Measurements from ENCODE around the gene DCPS. TPM values are rescaled to one million over a fixed set of nuclear protein-coding genes. Genes with fewer than 3 reads are reported as not detected.

The DCPS gene
- total RNA-seq, 1 experiment from 2014 or later, result 25.6 TPM

DNA sequence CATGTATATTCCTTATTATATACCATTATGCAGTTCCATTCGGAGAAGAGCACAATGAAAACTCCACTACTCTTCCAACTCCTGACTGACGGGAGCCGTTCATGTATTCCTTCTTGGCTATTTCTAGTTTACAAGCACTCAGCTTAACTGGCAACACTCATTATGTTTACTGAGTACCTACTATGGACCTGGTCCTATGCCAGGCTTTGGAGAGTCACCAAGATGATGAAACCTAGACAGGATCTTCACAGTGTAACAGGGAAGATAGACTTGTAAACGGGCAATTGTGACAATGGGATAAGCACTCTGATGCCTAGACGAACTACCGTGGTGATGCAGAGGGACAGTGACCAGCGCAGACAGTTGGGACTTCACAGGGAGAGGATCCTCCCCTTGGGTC is 29.3 kb downstream of the DCPS start:
- ChIA-PET RAD21 (ENCODE audit: low non-redundant PET in 1 of 2, low total read pairs in 2 of 2, uncharacterized antibody in 2 of 2, unreplicated experiment in 2 of 2) (no interaction called here), CTCF (no interaction called here), POLR2A (no interaction called here)
- Histone ChIP-seq H3K4me2 (ENCODE audit: low read length) (no peak overlapping the region), H3K36me3 (ENCODE audit: control insufficient read depth in 1 of 2, insufficient read depth in 2 of 2, low read length in 2 of 2) (no peaks in the 10 kb centered on the region), H3K9me2 (ENCODE audit: insufficient read depth) (no peaks in the 10 kb centered on the region), H3K4me1 (ENCODE audit: control insufficient read depth in 1 of 2, insufficient read depth in 2 of 2, low read length in 2 of 2) (peaks cover 0 to 10% of the 10 kb centered on the region in 2 experiments; a peak in 2 of 4 replicates), H3K9ac (ENCODE audit: low read length) (no peak overlapping the region), H3K27me3 (ENCODE audit: insufficient read depth, low read length) (no peaks in the 10 kb centered on the region), H3K27ac (ENCODE audit: low read depth, low read length) (no peak overlapping the region), H3K4me3 (replicated peaks in 1 of 2; ENCODE audit: low read depth in 1 of 2, low read length in 2 of 2) (no peak overlapping the region), H4K20me1 (ENCODE audit: insufficient read depth) (no peaks in the 10 kb centered on the region), H3K9me3 (ENCODE audit: control insufficient read depth in 1 of 2, insufficient read depth in 1 of 2, low read depth in 1 of 2, low read length in 2 of 2) (no peaks in the 10 kb centered on the region), H2AFZ (ENCODE audit: low read depth, low read length, poor library complexity, severe bottlenecking) (no peak overlapping the region), H3K79me2 (ENCODE audit: insufficient read depth, low read length) (no peaks in the 10 kb centered on the region)
- intact Hi-C loops (cut with micrococcal nuclease), result no loop called here
- DNase-seq (ENCODE audit: low read depth, low spot score), result no peak
- no TSS peak for BruUV-seq (replicated peaks)
- ATAC-seq, result no peak
- TF ChIP-seq FOSL1 (IDR thresholded peaks at IDR 0.05; ENCODE audit: low read depth) (no peak), ZFX (IDR thresholded peaks at IDR 0.05) (no peak), SIN3A (IDR thresholded peaks at IDR 0.05; ENCODE audit: low read depth) (no peak), EZH2 (IDR thresholded peaks at IDR 0.05) (no peak), ZBTB33 (IDR thresholded peaks at IDR 0.05; ENCODE audit: extremely low read depth, insufficient replicate concordance, low read length) (no peak), MAX (IDR thresholded peaks at IDR 0.05) (no peak), POLR2A (IDR thresholded peaks at IDR 0.05; ENCODE audit: borderline replicate concordance, extremely low read depth, insufficient read depth, insufficient read length) (no peak), REST (IDR thresholded peaks at IDR 0.05; ENCODE audit: low read depth) (no peak), YY1 (IDR thresholded peaks at IDR 0.05; ENCODE audit: extremely low read depth, insufficient replicate concordance, low read depth, low read length) (no peak), POLR2AphosphoS5 (IDR thresholded peaks at IDR 0.05; ENCODE audit: low read depth, low read length) (no peak), ELF1 (IDR thresholded peaks at IDR 0.05; ENCODE audit: borderline replicate concordance, low read depth) (no peak), RAD21 (IDR thresholded peaks at IDR 0.05; ENCODE audit: low read depth) (no peak), SRF (IDR thresholded peaks at IDR 0.05; ENCODE audit: low read depth) (no peak), CEBPB (IDR thresholded peaks at IDR 0.05; ENCODE audit: low read depth) (no peak), CBX3 (IDR thresholded peaks at IDR 0.05; ENCODE audit: low read depth) (no peak)
